ENCODE results near the gene TJP2. TPM values are rescaled to one million over a fixed set of nuclear protein-coding genes. Genes with fewer than 3 reads are reported as not detected.

Gene TJP2
- total RNA-seq, 1 donor from 2014 or later = 254 TPM

- peaks cover 27% of the 10 kb centered on the region for H3K36me3 Mint-ChIP-seq (ENCODE audit: insufficient read depth)
- no peaks in the 10 kb centered on the region for H3K27me3 Mint-ChIP-seq
- peaks cover 2% of the 10 kb centered on the region for H3K4me1 Mint-ChIP-seq (ENCODE audit: low read depth)
- peak overlapping the region; percentile 90 for H3K27ac Mint-ChIP-seq
- DNase-seq (ENCODE audit: low spot score, unreplicated experiment) = no peak
- no peaks in the 10 kb centered on the region for H3K9me3 Mint-ChIP-seq (ENCODE audit: low read depth)
- H3K4me3 Mint-ChIP-seq (ENCODE audit: low read depth) = no peak overlapping the region
- no peak for TF ChIP-seq CTCF (IDR thresholded peaks at IDR 0.05; ENCODE audit: unreplicated experiment)
Measured at GRCh38 chr9:69222970-69223369, 48.9 kb downstream of the TJP2 start.

GRCh38 chr9:69223605-69224004 is 49.5 kb downstream of the TJP2 start:
- Mint-ChIP-seq H3K27me3 (no peaks in the 10 kb centered on the region), H3K36me3 (ENCODE audit: insufficient read depth) (peaks cover 27% of the 10 kb centered on the region), H3K9me3 (ENCODE audit: low read depth) (no peaks in the 10 kb centered on the region), H3K27ac (peak overlapping the region; percentile 90), H3K4me3 (ENCODE audit: low read depth) (no peak overlapping the region), H3K4me1 (ENCODE audit: low read depth) (peaks cover 2% of the 10 kb centered on the region)
- peak; percentile 18 for DNase-seq (ENCODE audit: low spot score, unreplicated experiment)
- peak; percentile 80 for TF ChIP-seq CTCF (IDR thresholded peaks at IDR 0.05; ENCODE audit: unreplicated experiment)

- H3K27me3 Mint-ChIP-seq = no peaks in the 10 kb centered on the region
- no peak overlapping the region for H3K4me3 Mint-ChIP-seq (ENCODE audit: low read depth)
- TF ChIP-seq CTCF (IDR thresholded peaks at IDR 0.05; ENCODE audit: unreplicated experiment) = no peak
- no peaks in the 10 kb centered on the region for H3K9me3 Mint-ChIP-seq (ENCODE audit: low read depth)
- H3K36me3 Mint-ChIP-seq (ENCODE audit: insufficient read depth) = peaks cover 30% of the 10 kb centered on the region
- no peak for DNase-seq (ENCODE audit: low spot score, unreplicated experiment)
- H3K4me1 Mint-ChIP-seq (ENCODE audit: low read depth) = peaks cover 1% of the 10 kb centered on the region
- H3K27ac Mint-ChIP-seq = no peak overlapping the region
Measured at GRCh38 chr9:69229367-69229766, 55.3 kb downstream of the TJP2 start.

- Mint-ChIP-seq H3K27me3 (no peaks in the 10 kb centered on the region), H3K27ac (peak overlapping the region; percentile 56), H3K36me3 (ENCODE audit: insufficient read depth) (peaks cover 33% of the 10 kb centered on the region), H3K4me1 (ENCODE audit: low read depth) (peaks cover 1% of the 10 kb centered on the region), H3K4me3 (ENCODE audit: low read depth) (no peak overlapping the region), H3K9me3 (ENCODE audit: low read depth) (no peaks in the 10 kb centered on the region)
- DNase-seq (ENCODE audit: low spot score, unreplicated experiment) = no peak
- no peak for TF ChIP-seq CTCF (IDR thresholded peaks at IDR 0.05; ENCODE audit: unreplicated experiment)
Measured at GRCh38 chr9:69232135-69232534, 58.1 kb downstream of the TJP2 start.

- Mint-ChIP-seq H3K4me1 (ENCODE audit: low read depth) (no peaks in the 10 kb centered on the region), H3K36me3 (ENCODE audit: insufficient read depth) (peaks cover 34% of the 10 kb centered on the region), H3K27me3 (no peaks in the 10 kb centered on the region), H3K4me3 (ENCODE audit: low read depth) (no peak overlapping the region), H3K27ac (no peak overlapping the region), H3K9me3 (ENCODE audit: low read depth) (no peaks in the 10 kb centered on the region)
- no peak for DNase-seq (ENCODE audit: low spot score, unreplicated experiment)
- TF ChIP-seq CTCF (IDR thresholded peaks at IDR 0.05; ENCODE audit: unreplicated experiment) = no peak
Measured at GRCh38 chr9:69234683-69235082, 60.6 kb downstream of the TJP2 start.

All from progenitor cell of endocrine pancreas (in vitro differentiated cells).